ENCODE measurements around the gene GLI3.

GLI3 gene

GRCh38 chr7:42090056-42090455, 147.0 kb downstream of the GLI3 start:
- H3K4me3 ChIP-seq (ENCODE audit: low read length): no peak overlapping the region
- no peaks in the 10 kb centered on the region for H3K27me3 ChIP-seq (ENCODE audit: low read depth, low read length)
- no peaks in the 10 kb centered on the region for H3K9me3 ChIP-seq (ENCODE audit: insufficient read depth, low read length)
- H3K4me2 ChIP-seq (ENCODE audit: low read length): no peak overlapping the region
- no peaks in the 10 kb centered on the region for H3K79me2 ChIP-seq (ENCODE audit: low read length)
- no peak overlapping the region for H3K9ac ChIP-seq (ENCODE audit: low read length)
- H3K4me1 ChIP-seq (ENCODE audit: low read length): no peaks in the 10 kb centered on the region
- H2AFZ ChIP-seq (ENCODE audit: low read depth, low read length): no peak overlapping the region
- TF ChIP-seq EZH2phosphoT487 (IDR thresholded peaks at IDR 0.05; ENCODE audit: low read depth) (no peak), CTCF (IDR thresholded peaks at IDR 0.05; ENCODE audit: low read depth, low read length) (no peak)
- H4K20me1 ChIP-seq (ENCODE audit: insufficient read depth, low read length): no peaks in the 10 kb centered on the region
- H3K36me3 ChIP-seq (replicated peaks; ENCODE audit: low read depth, low read length): no peaks in the 10 kb centered on the region
- no peak overlapping the region for H3K27ac ChIP-seq (ENCODE audit: low read length)

GRCh38 chr7:42087616-42088015, 149.4 kb downstream of the GLI3 start:
- Histone ChIP-seq H3K4me3 (ENCODE audit: low read length) (no peak overlapping the region), H3K27me3 (ENCODE audit: low read depth, low read length) (no peaks in the 10 kb centered on the region), H4K20me1 (ENCODE audit: insufficient read depth, low read length) (no peaks in the 10 kb centered on the region), H3K36me3 (replicated peaks; ENCODE audit: low read depth, low read length) (no peaks in the 10 kb centered on the region), H2AFZ (ENCODE audit: low read depth, low read length) (no peak overlapping the region), H3K79me2 (ENCODE audit: low read length) (no peaks in the 10 kb centered on the region), H3K9me3 (ENCODE audit: insufficient read depth, low read length) (no peaks in the 10 kb centered on the region), H3K4me2 (ENCODE audit: low read length) (no peak overlapping the region), H3K4me1 (ENCODE audit: low read length) (no peaks in the 10 kb centered on the region), H3K27ac (ENCODE audit: low read length) (no peak overlapping the region), H3K9ac (ENCODE audit: low read length) (no peak overlapping the region)
- TF ChIP-seq CTCF (IDR thresholded peaks at IDR 0.05; ENCODE audit: low read depth, low read length): no peak
- TF ChIP-seq EZH2phosphoT487 (IDR thresholded peaks at IDR 0.05; ENCODE audit: low read depth): no peak

GRCh38 chr7:42085531-42085930, 151.5 kb downstream of the GLI3 start:
- no peaks in the 10 kb centered on the region for H3K27me3 ChIP-seq (ENCODE audit: low read depth, low read length)
- H3K27ac ChIP-seq (ENCODE audit: low read length): no peak overlapping the region
- H3K4me2 ChIP-seq (ENCODE audit: low read length): no peak overlapping the region
- H3K36me3 ChIP-seq (replicated peaks; ENCODE audit: low read depth, low read length): no peaks in the 10 kb centered on the region
- no peaks in the 10 kb centered on the region for H4K20me1 ChIP-seq (ENCODE audit: insufficient read depth, low read length)
- no peak overlapping the region for H3K9ac ChIP-seq (ENCODE audit: low read length)
- no peaks in the 10 kb centered on the region for H3K79me2 ChIP-seq (ENCODE audit: low read length)
- no peak overlapping the region for H3K4me3 ChIP-seq (ENCODE audit: low read length)
- H3K4me1 ChIP-seq (ENCODE audit: low read length): no peaks in the 10 kb centered on the region
- no peak overlapping the region for H2AFZ ChIP-seq (ENCODE audit: low read depth, low read length)
- H3K9me3 ChIP-seq (ENCODE audit: insufficient read depth, low read length): no peaks in the 10 kb centered on the region
- TF ChIP-seq CTCF (IDR thresholded peaks at IDR 0.05; ENCODE audit: low read depth, low read length) (no peak), EZH2phosphoT487 (IDR thresholded peaks at IDR 0.05; ENCODE audit: low read depth) (no peak)

- Histone ChIP-seq H4K20me1 (ENCODE audit: insufficient read depth, low read length) (no peaks in the 10 kb centered on the region), H3K79me2 (ENCODE audit: low read length) (no peaks in the 10 kb centered on the region), H3K27me3 (ENCODE audit: low read depth, low read length) (no peaks in the 10 kb centered on the region), H3K4me2 (ENCODE audit: low read length) (no peak overlapping the region), H3K4me1 (ENCODE audit: low read length) (no peaks in the 10 kb centered on the region), H3K9me3 (ENCODE audit: insufficient read depth, low read length) (no peaks in the 10 kb centered on the region), H3K4me3 (ENCODE audit: low read length) (no peak overlapping the region), H3K27ac (ENCODE audit: low read length) (no peak overlapping the region), H3K9ac (ENCODE audit: low read length) (no peak overlapping the region), H3K36me3 (replicated peaks; ENCODE audit: low read depth, low read length) (no peaks in the 10 kb centered on the region), H2AFZ (ENCODE audit: low read depth, low read length) (no peak overlapping the region)
- TF ChIP-seq EZH2phosphoT487 (IDR thresholded peaks at IDR 0.05; ENCODE audit: low read depth): no peak
- TF ChIP-seq CTCF (IDR thresholded peaks at IDR 0.05; ENCODE audit: low read depth, low read length): no peak
Measured at GRCh38 chr7:42084263-42084662, 152.7 kb downstream of the GLI3 start.

Data from OCI-LY3 (cell line).